Left renal cortex interstitium (tissue), 4 donors: ENCODE results near the gene PHIP. TPM values are rescaled to one million over a fixed set of nuclear protein-coding genes. Genes with fewer than 3 reads are reported as not detected.
A peak's percentile ranks its signal among the peaks of the same experiment; 100 is the strongest.
"Not testable (repeated sequence)": the region's sequence is repeated elsewhere in the genome, so short reads cannot be mapped to it uniquely, and the experiment has no call there.

Experiments used
- DNase-seq, 4 donors: peaks; one replicate each; pipeline ENCODE4 v3.0.0-alpha.2; 2013; ENCODE audit warnings: low read depth in 4 of 4, low spot score in 2 of 4, missing footprints in 1 of 4
- polyA plus RNA-seq, 4 donors: library from polyadenylated mRNA; unstranded; fragments of 120-200 nt; gene quantifications; one replicate each; pipeline ENCODE4 v1.2.1, GENCODE V29; 2013; ENCODE audit not compliant: insufficient read length in 4 of 4

PHIP gene
- 10 to 100 TPM; 46.5 to 66.5 (median 52.5) TPM for polyA plus RNA-seq

- DNase-seq, result peak; percentile 86 to 97 (median 92)
Observed at GRCh38 chr6:79078075-79078969, at the start of gene PHIP. Gene PHIP, minus strand, starts transcription at chr6:79078254. Its CDS starts 186 bp downstream, at chr6:79078068.

- no peak for DNase-seq
Observed at GRCh38 chr6:79127660-79128059, 49.6 kb upstream of the PHIP start.

- no peak for DNase-seq
Observed at GRCh38 chr6:79119217-79119616, 41.2 kb upstream of the PHIP start.

GRCh38 chr6:79117752-79118151 lies 39.7 kb upstream of the PHIP start:
- DNase-seq, result no peak

- no peak for DNase-seq
Observed at GRCh38 chr6:79115553-79116182, 37.6 kb upstream of the PHIP start.

- no peak for DNase-seq
Observed at GRCh38 chr6:79111549-79111948, 33.5 kb upstream of the PHIP start.

GRCh38 chr6:79101164-79101563 lies 23.1 kb upstream of the PHIP start:
- DNase-seq, result no peak

- DNase-seq, result no peak
Observed at GRCh38 chr6:79100304-79100703, 22.2 kb upstream of the PHIP start.

GRCh38 chr6:79094938-79095337 lies 16.9 kb upstream of the PHIP start:
- DNase-seq, result no peak

- DNase-seq, result not testable (repeated sequence)
Observed at GRCh38 chr6:79091801-79092200, 13.7 kb upstream of the PHIP start.

GRCh38 chr6:79089552-79090404 lies 11.7 kb upstream of the PHIP start:
- DNase-seq, result no peak

- no peak for DNase-seq
Observed at GRCh38 chr6:79084693-79085092, 6.6 kb upstream of the PHIP start.

- no peak for DNase-seq
Observed at GRCh38 chr6:79082304-79082703, 4.2 kb upstream of the PHIP start.

GRCh38 chr6:79081663-79082062 lies 3.6 kb upstream of the PHIP start:
- DNase-seq, result no peak

GRCh38 chr6:79079561-79080041 lies 1.5 kb upstream of the PHIP start:
- peak; percentile 11 to 58 (median 25) for DNase-seq

- DNase-seq, result no peak
Observed at GRCh38 chr6:79077715-79078074, 359 bp downstream of the PHIP start.

- DNase-seq, result peak; percentile 75 to 84 (median 78)
Observed at GRCh38 chr6:79076782-79077641, 1.0 kb downstream of the PHIP start.

- DNase-seq, result peak; percentile 18 to 39 (median 24)
Observed at GRCh38 chr6:79076160-79076559, 1.9 kb downstream of the PHIP start.

- no peak for DNase-seq
Observed at GRCh38 chr6:79073888-79074287, 4.2 kb downstream of the PHIP start.

GRCh38 chr6:79072640-79073181 lies 5.3 kb downstream of the PHIP start:
- no peak for DNase-seq
